HCT116 (cell line): Measurements from ENCODE around the gene MRM3. TPM values are rescaled to one million over a fixed set of nuclear protein-coding genes. Genes with fewer than 3 reads are reported as not detected.

Experiments used
- ATAC-seq: fragments of 200-7000 bp; cut with Tn5 transposase; 2 replicates; pipeline ENCODE4 v1.9.1; 2020; ENCODE audit warnings: mild to moderate bottlenecking, moderate library complexity
- BruUV-seq: library from RNA; stranded (reverse); fragments of 400-500 nt; replicated peaks from 2 replicates; lab custom pipeline; 2021; lab: Mats Ljungman, UMichigan
- CTCF ChIA-PET: fragments of 300-600 bp; sonication (Branson Sonifier 250); formaldehyde crosslinking; loops from one replicate; lab custom pipeline; 2021; ENCODE audit warnings: antibody characterized with exemption; lab: Charles Lee
- POLR2A ChIA-PET: fragments of 300-600, 350-600 bp; sonication (Branson Sonifier 250); formaldehyde crosslinking; loops from one replicate; lab custom pipeline; 2021; ENCODE audit warnings: antibody characterized with exemption; lab: Charles Lee
- RAD21 ChIA-PET, 2 experiments: fragments of 300-600 bp; sonication (Branson Sonifier 250); formaldehyde crosslinking; loops; one replicate each; lab custom pipeline; 2023; ENCODE audit warnings: low total read pairs in 2 of 2; ENCODE audit not compliant: uncharacterized antibody in 2 of 2, unreplicated experiment in 2 of 2, low non-redundant PET in 1 of 2; lab: Charles Lee
- DNase-seq: peaks from one replicate; pipeline ENCODE4 v3.0.0-alpha.2; 2010; ENCODE audit warnings: low read depth, low spot score
- H2AFZ ChIP-seq: fragments of 200-600 bp; shearing (Covaris generic), sonication (generic); 2 replicates; pipeline ENCODE4 v1.6.1; 2017; ENCODE audit warnings: low read depth, mixed run types, mixed read lengths, antibody characterized with exemption, low read length; ENCODE audit not compliant: poor library complexity, severe bottlenecking
- H3K27ac ChIP-seq: 2 replicates; pipeline ENCODE4 v1.5.1; 2012; ENCODE audit warnings: low read depth, low read length
- H3K27me3 ChIP-seq: fragments of 200-600 bp; sonication (generic); 2 replicates; pipeline ENCODE4 v1.6.1; 2016; ENCODE audit warnings: mixed run types, low read length, mixed read lengths; ENCODE audit not compliant: insufficient read depth
- H3K36me3 ChIP-seq, 2 experiments: fragments of 200-500 bp in 1 of 2; fragments of 200-600 bp in 1 of 2; sonication (Bioruptor generic) in 1 of 2; sonication (generic) in 1 of 2; 2 replicates each; pipeline versions ENCODE4 v1.5.1 to v1.6.1; 2014 to 2016; ENCODE audit warnings: low read length in 2 of 2, inconsistent platforms in 1 of 2, mixed read lengths in 1 of 2, mixed run types in 1 of 2; ENCODE audit not compliant: insufficient read depth in 2 of 2, control insufficient read depth in 1 of 2
- H3K4me1 ChIP-seq, 2 experiments: fragments of 200-600 bp in 1 of 2; sonication (generic) in 1 of 2; 2 replicates each; pipeline versions ENCODE4 v1.5.1 to v1.6.1; 2012 to 2017; ENCODE audit warnings: low read length in 2 of 2, inconsistent platforms in 1 of 2, mild to moderate bottlenecking in 1 of 2, mixed read lengths in 1 of 2, mixed run types in 1 of 2, moderate library complexity in 1 of 2; ENCODE audit not compliant: insufficient read depth in 2 of 2, control insufficient read depth in 1 of 2
- H3K4me2 ChIP-seq: fragments of 200-600 bp; sonication (generic); 2 replicates; pipeline ENCODE4 v1.6.1; 2017; ENCODE audit warnings: mixed run types, low read length, mixed read lengths
- H3K4me3 ChIP-seq, 2 experiments: fragments of 200-600 bp in 1 of 2; sonication (generic) in 1 of 2; replicated peaks in 1 of 2; 2 replicates each; pipeline ENCODE4 v1.5.1; 2011 to 2016; ENCODE audit warnings: low read length in 2 of 2, control low read depth in 1 of 2, low read depth in 1 of 2, mild to moderate bottlenecking in 1 of 2, mixed read lengths in 1 of 2, mixed run types in 1 of 2
- H3K79me2 ChIP-seq: fragments of 200-600 bp; sonication (generic); 2 replicates; pipeline ENCODE4 v1.6.1; 2017; ENCODE audit warnings: mild to moderate bottlenecking, mixed run types, low read length, moderate library complexity, mixed read lengths; ENCODE audit not compliant: insufficient read depth
- H3K9ac ChIP-seq: fragments of 200-600 bp; sonication (generic); 2 replicates; pipeline ENCODE4 v1.6.1; 2016; ENCODE audit warnings: low read length, mixed read lengths
- H3K9me2 ChIP-seq: fragments of 200-600 bp; sonication (generic), shearing (Covaris generic); 2 replicates; pipeline ENCODE4 v1.6.1; 2017; ENCODE audit warnings: mixed run types, mild to moderate bottlenecking, moderate library complexity; ENCODE audit not compliant: insufficient read depth
- H3K9me3 ChIP-seq, 2 experiments: fragments of 200-500 bp in 1 of 2; fragments of 200-600 bp in 1 of 2; sonication (Bioruptor generic) in 1 of 2; sonication (generic) in 1 of 2; 2 replicates each; pipeline ENCODE4 v1.6.1; 2014 to 2017; ENCODE audit warnings: low read length in 2 of 2, mixed read lengths in 2 of 2, inconsistent platforms in 1 of 2, low read depth in 1 of 2, mild to moderate bottlenecking in 1 of 2, mixed run types in 1 of 2, moderate library complexity in 1 of 2; ENCODE audit not compliant: control insufficient read depth in 1 of 2, insufficient read depth in 1 of 2
- H4K20me1 ChIP-seq: fragments of 200-600 bp; sonication (generic), shearing (Covaris generic); 2 replicates; pipeline ENCODE4 v1.6.1; 2017; ENCODE audit warnings: mixed run types, mild to moderate bottlenecking, moderate library complexity; ENCODE audit not compliant: insufficient read depth
- ATF3 ChIP-seq: IDR thresholded peaks from 2 replicates; pipeline ENCODE4 v1.6.1; 2012
- ELF1 ChIP-seq: IDR thresholded peaks from 2 replicates; pipeline ENCODE4 v1.6.1; 2012; ENCODE audit warnings: low read depth, borderline replicate concordance
- EZH2 ChIP-seq: fragments of 200-600 bp; sonication (generic); IDR thresholded peaks from 2 replicates; pipeline ENCODE4 v1.6.1; 2017; ENCODE audit warnings: antibody characterized with exemption, mixed run types
- JUND ChIP-seq: IDR thresholded peaks from 2 replicates; pipeline ENCODE4 v1.6.1; 2012
- POLR2AphosphoS5 ChIP-seq: IDR thresholded peaks from 2 replicates; pipeline ENCODE4 v1.6.1; 2011; ENCODE audit warnings: mild to moderate bottlenecking, low read depth, low read length, moderate library complexity
- REST ChIP-seq: IDR thresholded peaks from 2 replicates; pipeline ENCODE4 v1.6.1; 2012; ENCODE audit warnings: low read depth
- SP1 ChIP-seq: IDR thresholded peaks from 2 replicates; pipeline ENCODE4 v1.6.1; 2012; ENCODE audit warnings: low read depth
- SRF ChIP-seq: IDR thresholded peaks from 2 replicates; pipeline ENCODE4 v1.6.1; 2012; ENCODE audit warnings: low read depth
- TCF7L2 ChIP-seq: IDR thresholded peaks from 2 replicates; pipeline ENCODE4 v1.7.0; 2011; ENCODE audit warnings: borderline replicate concordance, inconsistent platforms; ENCODE audit not compliant: insufficient read depth, insufficient read length; ENCODE audit errors: extremely low read depth
- YY1 ChIP-seq: IDR thresholded peaks from 2 replicates; pipeline ENCODE4 v1.6.1; 2011; ENCODE audit warnings: low read length, low read depth, moderate library complexity, mild to moderate bottlenecking; ENCODE audit not compliant: insufficient replicate concordance; ENCODE audit errors: extremely low read depth
- ZBTB33 ChIP-seq: IDR thresholded peaks from 2 replicates; pipeline ENCODE4 v1.6.1; 2011; ENCODE audit warnings: mild to moderate bottlenecking, low read length, moderate library complexity; ENCODE audit not compliant: insufficient replicate concordance; ENCODE audit errors: extremely low read depth
- ZNF274 ChIP-seq: fragments of 200-500 bp; sonication (Bioruptor generic); IDR thresholded peaks from 2 replicates; pipeline ENCODE4 v1.6.1; 2014; ENCODE audit warnings: mild to moderate bottlenecking, low read depth, low read length, inconsistent platforms
- intact Hi-C: fragments of 100-400 bp; cut with micrococcal nuclease; formaldehyde crosslinking; loops from 2 replicates; pipeline ENCODE4 v1.10.0; 2022
- total RNA-seq: library from RNA; stranded (reverse); gene quantifications from one replicate; pipeline ENCODE4 v1.2.1, GENCODE V29; 2021; ENCODE audit not compliant: unreplicated experiment

Gene MRM3
- total RNA-seq, 1 experiment from 2014 or later = 32.6 TPM

- peaks cover 3 to 4% of the 10 kb centered on the region in 2 experiments; a peak in 2 of 4 replicates for H3K36me3 ChIP-seq
- H3K9me2 ChIP-seq = no peaks in the 10 kb centered on the region
- no peak for ATAC-seq
- H4K20me1 ChIP-seq = no peaks in the 10 kb centered on the region
- no TSS peak for BruUV-seq
- H3K4me1 ChIP-seq = no peaks in the 10 kb centered on the region
- intact Hi-C loops = no loop called here
- TF ChIP-seq POLR2AphosphoS5 (no peak), ZBTB33 (no peak), ATF3 (no peak), SRF (no peak), JUND (no peak), YY1 (no peak), ZNF274 (no peak), TCF7L2 (no peak), SP1 (no peak), ELF1 (no peak), REST (no peak), EZH2 (no peak)
- CTCF ChIA-PET = no interaction called here
- no peak for DNase-seq
- no peaks in the 10 kb centered on the region for H3K9me3 ChIP-seq
- H3K79me2 ChIP-seq = no peaks in the 10 kb centered on the region; the same call in 1 of the 2 replicates
- H3K4me2 ChIP-seq = no peak overlapping the region
- RAD21 ChIA-PET = no interaction called here
- POLR2A ChIA-PET = no interaction called here
- no peak overlapping the region for H3K9ac ChIP-seq
- no peaks in the 10 kb centered on the region for H3K27me3 ChIP-seq
- H3K27ac ChIP-seq = no peak overlapping the region
- H2AFZ ChIP-seq = no peak overlapping the region
- no peak overlapping the region for H3K4me3 ChIP-seq
Measured at GRCh38 chr17:806346-806745, 24.2 kb downstream of the MRM3 start.
